Erythroblast (primary cell): ENCODE measurements around the gene LHFPL6.
"Not testable (repeated sequence)": the region's sequence is repeated elsewhere in the genome, so short reads cannot be mapped to it uniquely, and the experiment has no call there.

Experiments
- GATA1 ChIP-seq: IDR thresholded peaks from 2 replicates; pipeline ENCODE4 v1.6.1; 2011; ENCODE audit warnings: low read depth, mild to moderate bottlenecking, control low read depth, low read length, moderate library complexity
- POLR2A ChIP-seq: IDR thresholded peaks from 2 replicates; pipeline ENCODE4 v1.6.1; 2011; ENCODE audit warnings: mild to moderate bottlenecking, low read length

DNA sequence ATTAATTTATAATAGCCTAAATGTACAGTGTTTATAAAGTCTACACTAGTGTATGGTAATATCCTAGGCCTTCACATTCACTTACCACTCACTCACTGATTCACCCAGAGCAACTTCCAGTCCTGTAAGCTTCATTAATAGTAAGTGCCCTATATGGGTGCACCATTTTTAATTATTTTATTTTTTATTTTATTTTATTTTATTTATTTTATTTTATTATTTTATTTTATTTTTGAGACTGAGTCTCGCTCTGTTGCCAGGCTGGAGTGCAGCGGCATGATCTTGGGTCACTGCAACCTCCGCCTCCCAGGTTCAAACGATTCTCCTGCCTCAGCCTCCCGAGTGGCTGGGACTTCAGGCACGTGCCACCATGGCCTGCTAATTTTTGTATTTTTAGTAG lies 264.9 kb downstream of the LHFPL6 start:
- TF ChIP-seq POLR2A, GATA1: not testable (repeated sequence)
